HG03521 (cell line): Measurements from ENCODE around the gene FAM117B.
"Not testable (repeated sequence)": the region's sequence is repeated elsewhere in the genome, so short reads cannot be mapped to it uniquely, and the experiment has no call there.

Source experiments
- ATAC-seq: cut with Tn5 transposase; IDR thresholded peaks from one replicate; pipeline ENCODE4 v1.9.1; 2021; ENCODE audit warnings: mild to moderate bottlenecking, moderate library complexity; ENCODE audit not compliant: unreplicated experiment

The FAM117B gene

GRCh38 chr2:202757339-202757738 lies 122.6 kb downstream of the FAM117B start:
- no peak for ATAC-seq

DNA sequence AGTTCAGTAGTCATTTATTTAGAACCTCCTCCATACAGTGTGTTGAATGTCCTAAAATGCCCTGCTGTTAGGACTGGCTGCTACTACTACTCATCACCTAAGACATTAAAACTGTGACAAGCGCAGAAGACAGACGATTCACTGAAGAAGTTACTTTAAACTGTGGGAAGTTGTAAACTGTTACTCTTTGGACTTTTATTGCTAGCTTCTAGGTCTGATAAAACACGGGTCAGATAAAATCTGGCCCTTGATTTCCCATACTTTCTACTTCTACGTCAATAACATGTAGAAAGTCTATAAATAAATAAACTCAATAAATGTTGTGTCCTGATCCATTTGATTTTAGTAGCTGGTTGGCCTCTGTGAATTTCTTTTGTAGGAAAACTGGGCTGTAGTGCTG lies 123.4 kb downstream of the FAM117B start:
- ATAC-seq: no peak

GRCh38 chr2:202758604-202759003 lies 123.8 kb downstream of the FAM117B start:
- ATAC-seq: no peak

DNA sequence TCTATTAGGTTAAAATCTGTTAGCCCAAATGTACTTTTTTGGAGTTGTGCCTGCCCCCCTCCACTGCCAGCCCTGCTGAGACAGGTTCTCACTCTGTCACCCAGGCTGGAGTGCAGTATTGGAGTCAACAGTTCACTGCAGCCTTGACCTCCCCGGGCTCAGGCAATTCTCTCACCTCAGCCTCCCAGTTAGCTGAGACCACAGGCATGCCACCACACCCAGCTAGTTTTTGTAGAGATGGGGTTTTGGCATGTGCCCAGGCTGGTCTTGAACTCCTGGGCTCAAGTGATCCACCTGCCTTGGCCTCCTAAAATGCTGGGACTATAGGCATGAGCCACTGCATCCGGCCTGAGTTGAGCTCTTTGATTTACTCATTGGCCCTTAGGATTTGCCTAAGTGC lies 126.1 kb downstream of the FAM117B start:
- ATAC-seq: no peak

- no peak for ATAC-seq
Measured at GRCh38 chr2:202762556-202762955, 127.8 kb downstream of the FAM117B start.

DNA sequence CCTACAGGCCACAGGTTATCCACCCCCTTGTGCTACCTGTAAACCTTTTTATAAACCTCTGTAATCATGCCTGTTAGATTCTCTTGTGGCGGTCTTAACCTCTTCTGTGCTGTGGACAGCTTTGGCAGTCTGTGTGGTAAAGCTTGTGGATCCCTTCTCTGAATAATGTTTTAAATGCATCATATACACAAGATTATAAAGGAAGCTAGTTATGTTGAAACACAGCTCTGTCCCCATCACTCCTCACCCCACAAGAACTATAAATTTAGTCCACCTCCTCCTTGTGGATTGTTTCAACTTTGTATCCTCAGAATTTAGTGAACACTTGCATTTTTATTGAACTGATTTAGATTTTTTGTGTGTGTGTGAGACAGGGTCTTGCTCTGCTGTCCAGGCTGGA lies 129.1 kb downstream of the FAM117B start:
- ATAC-seq: no peak

DNA sequence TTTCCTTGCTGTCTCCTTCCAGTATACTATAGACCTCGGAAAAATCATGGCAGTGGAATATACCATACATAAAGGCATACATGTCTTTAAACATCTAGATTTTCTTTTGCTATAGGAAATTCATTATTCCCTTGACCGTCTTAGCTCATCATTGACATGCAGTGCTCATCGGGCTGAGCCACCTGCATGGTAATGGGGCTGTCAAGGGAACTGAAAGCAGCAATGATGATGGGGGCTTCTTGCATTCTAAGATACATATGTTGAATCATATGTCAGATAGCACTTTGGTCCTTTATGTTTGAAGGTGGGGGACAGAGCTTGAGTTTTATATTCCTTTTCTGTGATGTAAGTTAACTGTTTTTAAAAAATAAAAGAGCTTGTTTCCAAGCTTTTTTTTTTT lies 130.2 kb downstream of the FAM117B start:
- ATAC-seq: no peak

DNA sequence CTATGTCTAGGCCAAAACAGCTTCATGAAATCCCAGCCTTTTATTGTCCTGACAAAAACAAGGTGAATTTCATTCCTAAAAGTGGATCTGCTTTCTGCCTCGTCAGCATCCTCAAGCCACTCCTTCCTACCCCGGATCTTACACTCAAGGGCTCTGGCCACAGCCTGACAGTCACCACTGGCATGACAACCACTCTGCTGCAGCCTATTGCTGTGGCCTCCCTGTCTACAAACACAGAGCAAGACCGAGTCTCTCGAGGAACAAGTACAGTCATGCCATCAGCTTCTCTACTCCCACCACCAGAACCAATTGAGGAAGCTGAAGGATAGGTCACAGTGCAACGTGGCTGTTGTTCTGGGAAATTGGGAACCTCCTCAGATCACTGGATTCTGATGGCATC lies 130.7 kb downstream of the FAM117B start:
- no peak for ATAC-seq

- ATAC-seq: no peak
Measured at GRCh38 chr2:202768273-202768672, 133.5 kb downstream of the FAM117B start.

DNA sequence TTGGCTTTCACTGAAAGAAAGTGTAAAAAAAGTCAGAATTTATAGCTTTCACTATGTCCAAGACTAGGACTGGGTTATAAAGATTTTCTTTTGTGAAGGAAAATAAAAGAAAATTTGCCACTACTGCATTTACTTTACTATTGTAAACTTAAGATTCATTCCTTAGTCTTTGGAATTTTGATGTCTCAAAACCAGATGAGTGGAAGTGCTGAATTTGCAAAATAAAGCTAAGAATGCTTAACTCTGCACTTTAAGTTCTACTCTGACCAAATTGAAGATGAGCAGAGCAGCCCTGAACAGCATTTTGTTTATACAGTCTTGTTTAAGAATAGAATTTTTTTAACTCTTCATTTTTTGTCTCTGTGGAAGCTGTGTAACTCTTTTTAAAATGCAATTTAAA lies 134.4 kb downstream of the FAM117B start:
- no peak for ATAC-seq

DNA sequence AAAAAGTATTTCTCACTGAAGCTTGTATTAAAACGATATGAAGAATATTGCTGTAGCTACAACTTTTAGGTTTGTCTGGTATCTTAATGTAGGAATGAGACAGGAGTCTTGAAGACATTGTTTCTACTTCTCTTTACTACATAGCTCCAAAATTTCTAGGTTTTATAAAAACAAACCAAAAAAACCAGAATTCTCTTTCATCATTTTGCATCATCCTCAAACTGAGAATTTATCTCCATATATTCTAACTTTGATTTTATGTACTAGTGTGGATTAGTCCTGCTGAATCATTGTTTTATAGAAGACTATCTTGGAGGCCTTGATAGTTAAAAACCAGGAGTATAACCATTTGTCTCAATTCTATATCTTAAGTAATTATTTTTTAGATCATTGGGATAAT lies 136.6 kb downstream of the FAM117B start:
- no peak for ATAC-seq

- no peak for ATAC-seq
Measured at GRCh38 chr2:202771741-202772460, 137.1 kb downstream of the FAM117B start.

DNA sequence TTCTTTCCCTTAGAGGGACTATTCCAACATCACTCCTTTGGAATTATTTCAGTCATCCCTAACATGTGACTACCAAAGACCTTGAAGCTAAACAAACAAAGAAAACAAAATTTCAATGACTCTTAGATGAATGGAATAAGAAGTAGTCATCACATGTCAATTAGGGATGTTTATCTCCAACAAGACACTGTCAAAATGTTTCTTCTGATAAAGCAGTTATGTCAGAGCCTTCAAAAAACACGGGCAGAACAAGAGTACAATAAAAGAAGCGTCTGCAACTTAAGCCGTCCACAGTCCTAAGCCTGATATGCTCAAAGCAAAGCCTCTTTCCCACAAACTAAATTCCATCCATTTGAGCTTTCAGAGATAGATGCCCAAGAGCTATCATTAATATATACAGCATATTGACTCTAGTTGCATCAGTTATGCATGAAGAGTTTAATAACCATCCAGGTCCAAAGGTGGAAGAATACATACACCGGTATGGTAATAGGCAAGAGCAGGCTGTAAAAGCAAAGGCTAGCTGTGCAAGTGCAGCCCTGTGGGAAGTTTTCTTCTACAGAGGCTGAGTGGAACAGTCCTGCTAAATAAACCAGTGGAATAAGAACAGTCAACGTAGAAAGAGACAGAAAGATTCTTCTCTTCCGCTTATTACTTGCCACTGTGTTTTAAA lies 138.7 kb downstream of the FAM117B start:
- ATAC-seq: no peak

DNA sequence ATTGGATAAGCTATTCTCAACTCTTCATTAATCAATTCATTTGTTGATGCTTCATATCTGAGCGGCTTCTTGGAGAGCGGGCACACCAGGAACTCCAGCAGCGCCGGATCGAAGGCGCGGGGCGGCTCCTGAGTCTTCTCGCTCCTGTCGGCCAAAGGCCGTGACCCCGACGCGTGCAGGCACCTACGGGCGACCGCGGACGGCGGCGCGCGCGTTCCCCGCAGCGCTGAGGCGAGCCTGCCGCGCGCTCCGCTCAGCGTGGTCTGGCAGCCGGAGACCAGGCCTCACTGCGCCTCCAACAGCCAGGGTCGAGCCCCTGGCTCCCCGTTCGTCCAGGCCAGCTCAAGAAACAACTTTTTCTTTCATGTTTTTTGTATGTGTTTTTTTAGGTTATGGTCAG lies 139.3 kb downstream of the FAM117B start:
- no peak for ATAC-seq

DNA sequence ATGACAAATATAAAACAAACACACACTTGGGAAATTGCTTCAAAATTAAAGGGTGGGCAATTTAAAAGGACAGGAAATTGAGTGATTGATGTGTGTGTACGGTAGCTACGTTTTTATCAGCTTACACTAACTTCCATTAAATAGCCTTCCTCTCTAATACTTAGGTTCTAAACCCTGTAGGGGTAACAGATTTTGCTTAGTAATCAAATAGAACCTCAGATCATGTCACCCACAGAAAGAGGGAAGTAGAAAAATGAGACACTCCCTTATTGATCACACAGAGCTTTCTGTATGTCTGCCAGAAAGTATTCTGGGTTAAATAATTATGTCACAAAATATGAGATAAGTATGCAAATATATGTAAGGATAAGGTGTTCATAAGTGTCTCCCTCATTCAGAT lies 143.4 kb downstream of the FAM117B start:
- no peak for ATAC-seq

DNA sequence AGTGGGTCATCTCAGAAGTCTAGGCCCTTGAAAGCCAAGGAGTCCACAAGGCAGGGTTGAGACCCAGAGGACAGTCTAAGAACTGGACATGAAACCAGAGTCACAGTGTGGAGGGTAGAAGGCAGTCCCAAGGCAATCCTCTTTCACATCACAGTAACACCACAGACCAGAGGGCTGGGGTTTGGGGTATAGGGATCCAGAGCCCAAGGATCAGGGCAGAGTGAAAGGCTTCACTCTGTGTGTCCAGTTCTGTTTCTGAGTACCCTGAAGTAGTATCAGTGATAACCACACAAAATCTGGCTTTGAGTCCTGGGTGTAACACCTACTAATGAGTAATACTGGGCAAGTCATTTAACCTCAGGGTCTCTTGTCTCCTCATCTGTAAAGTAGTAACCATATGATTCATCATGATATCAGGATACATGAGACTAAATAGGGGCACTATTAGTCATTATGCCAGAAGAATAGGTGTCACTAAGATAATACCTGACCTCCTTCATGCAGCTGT lies 145.8 kb downstream of the FAM117B start:
- ATAC-seq: peak; percentile 95

GRCh38 chr2:202782940-202783558 lies 148.3 kb downstream of the FAM117B start:
- no peak for ATAC-seq

DNA sequence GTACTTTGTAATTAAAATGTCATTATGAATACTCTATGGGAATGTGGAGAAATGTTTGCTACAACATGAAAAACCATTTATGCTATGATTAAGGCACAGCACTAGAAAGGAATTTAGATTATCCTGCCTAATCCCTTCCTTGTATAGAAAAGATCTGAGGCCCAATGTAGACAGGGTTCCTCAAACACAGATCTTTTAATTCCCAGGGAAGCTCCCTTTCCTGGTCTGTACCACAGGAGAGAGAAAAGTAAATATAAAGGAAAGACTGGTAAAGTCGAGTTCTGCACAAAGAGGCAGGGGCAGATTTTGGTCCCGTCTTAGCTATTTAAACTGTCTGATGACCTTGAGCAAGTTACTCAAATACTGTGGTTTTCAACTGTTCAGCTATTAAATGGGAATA lies 152.1 kb downstream of the FAM117B start:
- no peak for ATAC-seq

DNA sequence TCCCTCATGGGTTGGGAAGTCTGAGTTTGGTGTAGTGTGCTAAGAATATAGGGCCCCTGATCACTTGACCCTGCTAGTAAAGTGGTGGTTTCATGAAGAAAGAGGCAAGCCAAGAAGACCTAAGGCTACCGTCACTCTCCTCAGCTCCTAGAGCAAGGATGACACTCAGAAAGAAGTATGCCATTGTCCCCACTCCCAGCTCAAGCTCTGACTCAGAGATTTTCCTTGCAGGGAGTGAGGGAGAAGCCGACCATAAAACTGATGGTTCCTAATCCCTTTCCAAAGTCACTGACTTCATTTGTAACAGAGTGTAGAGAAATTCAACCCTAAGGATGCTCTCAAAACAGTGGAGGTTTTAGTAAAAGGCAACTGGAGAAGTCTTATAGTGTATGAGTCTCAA lies 155.9 kb downstream of the FAM117B start:
- ATAC-seq: no peak

DNA sequence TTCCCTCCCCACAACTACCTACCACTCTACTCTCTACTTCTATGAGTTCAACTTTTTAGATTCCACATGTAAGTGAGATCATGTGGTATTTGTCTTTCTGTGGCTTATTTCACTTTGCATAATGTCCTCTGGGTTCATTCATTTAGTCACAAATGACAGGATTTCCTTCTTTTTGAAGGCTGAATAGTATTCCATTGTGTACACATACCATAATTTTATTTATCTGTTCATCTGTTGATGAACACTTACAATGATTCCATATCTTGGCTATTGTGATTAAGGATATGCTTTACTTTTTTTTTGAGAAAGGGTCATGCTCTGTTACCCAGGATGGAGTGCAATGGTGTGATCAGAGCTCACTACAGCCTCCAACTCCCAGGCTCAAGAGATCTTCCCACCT lies 163.2 kb downstream of the FAM117B start:
- ATAC-seq: no peak

DNA sequence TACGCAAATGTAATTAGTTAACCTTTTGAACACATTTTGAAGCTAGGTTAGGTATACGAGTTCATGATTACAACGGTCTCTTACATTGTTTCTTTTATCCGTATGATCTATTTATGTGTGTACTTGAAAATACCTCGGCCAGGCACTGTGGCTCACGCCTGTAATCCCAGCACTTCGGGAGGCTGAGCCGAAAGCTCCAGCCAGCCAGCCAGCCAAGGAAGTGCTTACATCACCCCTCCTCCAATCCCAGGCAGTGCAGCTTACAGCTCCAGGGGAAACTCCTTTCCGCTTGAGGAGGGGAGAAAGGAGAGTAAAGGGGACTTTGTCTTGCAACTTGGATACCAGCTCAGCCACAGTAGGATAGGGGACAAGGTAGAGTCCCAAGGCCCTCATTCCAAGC lies 171.1 kb downstream of the FAM117B start:
- ATAC-seq: not testable (repeated sequence)
